Stomach (tissue), 4 donors: ENCODE measurements around the gene ABRAXAS1.

Experiments
- EP300 ChIP-seq: sonication (generic); formaldehyde crosslinking; IDR thresholded peaks from one replicate; pipeline ENCODE4 v1.6.1; 2017; ENCODE audit warnings: antibody characterized with exemption
- TF ChIP-seq, protein P1 (sequence below), 7 experiments: fragments of 450-650 bp in 4 of 7; fragments of 200-600 bp in 3 of 7; sonication (generic) in 3 of 7; IDR thresholded peaks; one replicate each; pipeline ENCODE4 v1.5.1; 2016 to 2019; ENCODE audit warnings: antibody characterized with exemption in 7 of 7, control low read depth in 2 of 7, mild to moderate bottlenecking in 1 of 7

DNA sequence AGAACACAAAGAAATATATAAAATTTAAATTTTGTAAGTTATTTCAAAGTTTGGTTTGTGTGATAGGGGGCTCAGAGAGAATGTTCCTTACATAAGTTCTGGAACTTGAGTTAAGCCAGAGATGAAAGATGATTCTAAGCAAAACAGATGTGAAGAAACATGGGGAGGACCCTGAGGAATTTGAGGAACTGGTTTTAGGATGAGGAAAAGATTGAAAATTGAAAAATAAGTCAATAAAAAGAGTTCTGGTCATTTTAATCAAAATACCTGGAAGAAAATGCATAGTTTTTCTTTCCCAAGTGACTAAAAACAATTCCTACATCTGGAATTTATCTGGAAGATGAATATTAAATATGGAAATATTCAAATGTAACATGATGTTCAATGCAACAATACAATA, 66.7 kb downstream of the ABRAXAS1 start:
- TF ChIP-seq EP300: no peak
- TF ChIP-seq, protein P1, sequence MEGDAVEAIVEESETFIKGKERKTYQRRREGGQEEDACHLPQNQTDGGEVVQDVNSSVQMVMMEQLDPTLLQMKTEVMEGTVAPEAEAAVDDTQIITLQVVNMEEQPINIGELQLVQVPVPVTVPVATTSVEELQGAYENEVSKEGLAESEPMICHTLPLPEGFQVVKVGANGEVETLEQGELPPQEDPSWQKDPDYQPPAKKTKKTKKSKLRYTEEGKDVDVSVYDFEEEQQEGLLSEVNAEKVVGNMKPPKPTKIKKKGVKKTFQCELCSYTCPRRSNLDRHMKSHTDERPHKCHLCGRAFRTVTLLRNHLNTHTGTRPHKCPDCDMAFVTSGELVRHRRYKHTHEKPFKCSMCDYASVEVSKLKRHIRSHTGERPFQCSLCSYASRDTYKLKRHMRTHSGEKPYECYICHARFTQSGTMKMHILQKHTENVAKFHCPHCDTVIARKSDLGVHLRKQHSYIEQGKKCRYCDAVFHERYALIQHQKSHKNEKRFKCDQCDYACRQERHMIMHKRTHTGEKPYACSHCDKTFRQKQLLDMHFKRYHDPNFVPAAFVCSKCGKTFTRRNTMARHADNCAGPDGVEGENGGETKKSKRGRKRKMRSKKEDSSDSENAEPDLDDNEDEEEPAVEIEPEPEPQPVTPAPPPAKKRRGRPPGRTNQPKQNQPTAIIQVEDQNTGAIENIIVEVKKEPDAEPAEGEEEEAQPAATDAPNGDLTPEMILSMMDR (IDR thresholded peaks at IDR 0.05): no peak
